Skin of body (tissue), 1 donor: ENCODE results near the gene AP3D1. TPM values are rescaled to one million over a fixed set of nuclear protein-coding genes. Genes with fewer than 3 reads are reported as not detected.

Source experiments
- total RNA-seq: library from RNA; depleted of rRNA; stranded (reverse); fragments of >200 nt; gene quantifications from one replicate; pipeline ENCODE4 v1.2.3, GENCODE V29; 2014

The AP3D1 gene
- total RNA-seq, 1 donor from 2014 or later = 33.2 TPM

Other genes starting within 250 kb of the AP3D1 start
- gene ADAT3, start 246.2 kb downstream of the AP3D1 start, total RNA-seq = 2.5 TPM
- 17.5 TPM for gene SCAMP4, start 246.2 kb downstream of the AP3D1 start, total RNA-seq
- gene CSNK1G2, start 210.4 kb downstream of the AP3D1 start, total RNA-seq = 35.0 TPM
- 26.9 TPM for gene BTBD2, start 135.9 kb downstream of the AP3D1 start, total RNA-seq
- 42.2 TPM for gene MKNK2, start 100.3 kb downstream of the AP3D1 start, total RNA-seq
- gene MOB3A, start 55.2 kb downstream of the AP3D1 start, total RNA-seq = 16.2 TPM
- 2.2 TPM for gene IZUMO4, start 54.7 kb downstream of the AP3D1 start, total RNA-seq
- 9.3 TPM for gene DOT1L, start 12.4 kb upstream of the AP3D1 start, total RNA-seq
- 36.7 TPM for gene PLEKHJ1, start 84.8 kb upstream of the AP3D1 start, total RNA-seq
- gene SF3A2, start 85.3 kb upstream of the AP3D1 start, total RNA-seq = 51.5 TPM
- gene AMH, start 97.8 kb upstream of the AP3D1 start, total RNA-seq = not detected
- 4.5 TPM for gene JSRP1, start 104.9 kb upstream of the AP3D1 start, total RNA-seq
- gene PEAK3, start 130.6 kb upstream of the AP3D1 start, total RNA-seq = 0.20 TPM
- gene LINGO3, start 156.6 kb upstream of the AP3D1 start, total RNA-seq = not detected
- gene LSM7, start 177.0 kb upstream of the AP3D1 start, total RNA-seq = 57.0 TPM
- 23.6 TPM for gene SPPL2B, start 177.1 kb upstream of the AP3D1 start, total RNA-seq
- gene TMPRSS9, start 208.7 kb upstream of the AP3D1 start, total RNA-seq = 0.20 TPM